ENCODE data around the gene MCUR1. TPM values are rescaled to one million over a fixed set of nuclear protein-coding genes. Genes with fewer than 3 reads are reported as not detected.
"Not testable (repeated sequence)": the region's sequence is repeated elsewhere in the genome, so short reads cannot be mapped to it uniquely, and the experiment has no call there.

MCUR1 gene
- total RNA-seq, 1 donor from 2014 or later: 24.9 TPM

GRCh38 chr6:13832778-13833177, 18.4 kb upstream of the MCUR1 start:
- H3K4me1 Mint-ChIP-seq: no peaks in the 10 kb centered on the region
- DNase-seq (ENCODE audit: low read depth, low spot score): no peak
- H3K27ac Mint-ChIP-seq (ENCODE audit: unreplicated experiment): no peak overlapping the region
- H3K36me3 Mint-ChIP-seq (ENCODE audit: low read depth): no peaks in the 10 kb centered on the region
- peaks cover 3% of the 10 kb centered on the region for H3K27me3 Mint-ChIP-seq (ENCODE audit: low read depth)
- no peak for TF ChIP-seq CTCF (conservative IDR thresholded peaks at IDR 0.05)
- H3K4me3 Mint-ChIP-seq: no peak overlapping the region
- H3K9me3 Mint-ChIP-seq: peaks cover 14% of the 10 kb centered on the region

- Mint-ChIP-seq H3K36me3 (ENCODE audit: low read depth) (no peaks in the 10 kb centered on the region), H3K4me3 (no peak overlapping the region), H3K27ac (ENCODE audit: unreplicated experiment) (no peak overlapping the region), H3K9me3 (peaks cover 14% of the 10 kb centered on the region), H3K4me1 (no peaks in the 10 kb centered on the region), H3K27me3 (ENCODE audit: low read depth) (peaks cover 3% of the 10 kb centered on the region)
- no peak for TF ChIP-seq CTCF (conservative IDR thresholded peaks at IDR 0.05)
- no peak for DNase-seq (ENCODE audit: low read depth, low spot score)
Observed at GRCh38 chr6:13831615-13832014, 17.3 kb upstream of the MCUR1 start.

GRCh38 chr6:13830803-13831202, 16.4 kb upstream of the MCUR1 start:
- H3K4me1 Mint-ChIP-seq: no peaks in the 10 kb centered on the region

GRCh38 chr6:13829419-13829818, 15.1 kb upstream of the MCUR1 start:
- H3K36me3 Mint-ChIP-seq (ENCODE audit: low read depth); H3K27ac Mint-ChIP-seq (ENCODE audit: unreplicated experiment); H3K27me3 Mint-ChIP-seq (ENCODE audit: low read depth); H3K9me3 Mint-ChIP-seq; H3K4me1 Mint-ChIP-seq; DNase-seq (ENCODE audit: low read depth, low spot score); H3K4me3 Mint-ChIP-seq: not testable (repeated sequence)

More at GRCh38 chr6:13830803-13831202, 16.4 kb upstream of the MCUR1 start:
- Mint-ChIP-seq H3K36me3 (ENCODE audit: low read depth) (no peaks in the 10 kb centered on the region), H3K27ac (ENCODE audit: unreplicated experiment) (no peak overlapping the region), H3K27me3 (ENCODE audit: low read depth) (peaks cover 3% of the 10 kb centered on the region), H3K4me3 (no peak overlapping the region), H3K9me3 (peaks cover 14% of the 10 kb centered on the region)
- no peak for DNase-seq (ENCODE audit: low read depth, low spot score)
- TF ChIP-seq CTCF (conservative IDR thresholded peaks at IDR 0.05): no peak

- H3K9me3 Mint-ChIP-seq; H3K27me3 Mint-ChIP-seq (ENCODE audit: low read depth); DNase-seq (ENCODE audit: low read depth, low spot score); H3K36me3 Mint-ChIP-seq (ENCODE audit: low read depth); H3K27ac Mint-ChIP-seq (ENCODE audit: unreplicated experiment); H3K4me1 Mint-ChIP-seq; H3K4me3 Mint-ChIP-seq: not testable (repeated sequence)
Observed at GRCh38 chr6:13828656-13829301, 14.4 kb upstream of the MCUR1 start.

- no peaks in the 10 kb centered on the region for H3K36me3 Mint-ChIP-seq (ENCODE audit: low read depth)
- TF ChIP-seq CTCF (conservative IDR thresholded peaks at IDR 0.05): no peak
- H3K27me3 Mint-ChIP-seq (ENCODE audit: low read depth): no peaks in the 10 kb centered on the region
- H3K4me3 Mint-ChIP-seq: no peak overlapping the region
- no peaks in the 10 kb centered on the region for H3K4me1 Mint-ChIP-seq
- no peak for DNase-seq (ENCODE audit: low read depth, low spot score)
- peaks cover 10% of the 10 kb centered on the region for H3K9me3 Mint-ChIP-seq
- no peak overlapping the region for H3K27ac Mint-ChIP-seq (ENCODE audit: unreplicated experiment)
Observed at GRCh38 chr6:13827032-13827431, 12.7 kb upstream of the MCUR1 start.
